Prostate gland (tissue), 2 donors: Measurements from ENCODE around the gene JADE2. TPM values are rescaled to one million over a fixed set of nuclear protein-coding genes. Genes with fewer than 3 reads are reported as not detected.
"Not testable (repeated sequence)": the region's sequence is repeated elsewhere in the genome, so short reads cannot be mapped to it uniquely, and the experiment has no call there.

Experiments
- DNase-seq: peaks from one replicate; pipeline ENCODE4 v3.0.0-alpha.2; 2019; ENCODE audit warnings: low spot score
- H3K27ac ChIP-seq, 2 donors: fragments of 200-600 bp; sonication (generic); 2 replicates each; pipeline ENCODE4 v1.5.1; 2017 to 2019
- H3K27me3 ChIP-seq: fragments of 200-600 bp; sonication (generic); replicated peaks from 2 replicates; pipeline ENCODE4 v1.5.1; 2019; ENCODE audit not compliant: insufficient read depth
- H3K36me3 ChIP-seq, 2 donors: fragments of 200-600 bp; sonication (generic); 1 replicate in 1 of 2; 2 replicates in 1 of 2; pipeline versions ENCODE4 v1.5.1 to v1.8.1; 2017 to 2019
- H3K4me1 ChIP-seq: fragments of 200-600 bp; sonication (generic); replicated peaks from 2 replicates; pipeline ENCODE4 v1.5.1; 2019
- H3K4me3 ChIP-seq, 2 donors: fragments of 200-600 bp; sonication (generic); 2 replicates each; pipeline ENCODE4 v1.5.1; 2017 to 2019
- H3K9me3 ChIP-seq: fragments of 200-600 bp; sonication (generic); 2 replicates; pipeline ENCODE4 v1.5.1; 2017
- CTCF ChIP-seq, 4 experiments: fragments of 200-600 bp in 2 of 4; fragments of 450-650 bp in 2 of 4; sonication (generic) in 2 of 4; IDR thresholded peaks; 1 replicate in 3 of 4; 2 replicates in 1 of 4; pipeline ENCODE4 v1.5.1; 2016 to 2019; ENCODE audit warnings: antibody characterized with exemption in 4 of 4, mild to moderate bottlenecking in 2 of 4, moderate library complexity in 2 of 4
- POLR2A ChIP-seq: fragments of 450-650 bp; IDR thresholded peaks from one replicate; pipeline ENCODE4 v1.6.1; 2016; ENCODE audit warnings: antibody characterized with exemption, mild to moderate bottlenecking
- POLR2AphosphoS5 ChIP-seq: sonication (generic); formaldehyde crosslinking; IDR thresholded peaks from one replicate; pipeline ENCODE4 v1.6.1; 2017; ENCODE audit warnings: antibody characterized with exemption
- WGBS: methylation state at CpG from one replicate; pipeline ENCODE4 v1.1.5; 2018; 5-methylcytosine and 5-hydroxymethylcytosine counted together
- intact Hi-C: fragments of 100-400 bp; cut with DNase I; formaldehyde crosslinking; loops from one replicate; pipeline ENCODE4 v1.14.2; 2022
- total RNA-seq, 2 donors: library from RNA; depleted of rRNA; stranded (reverse); fragments of >200 nt; gene quantifications; one replicate each; pipeline ENCODE4 v1.1.0, GENCODE V29; 2016

Gene JADE2
- total RNA-seq, 2 donors from 2014 or later, result 63.4 to 87.1 TPM

- Histone ChIP-seq H3K27ac (peak overlapping the region; percentile 58 to 69), H3K9me3 (no peaks in the 10 kb centered on the region), H3K27me3 (no peaks in the 10 kb centered on the region), H3K4me3 (no peak overlapping the region), H3K4me1 (peaks cover 14% of the 10 kb centered on the region), H3K36me3 (peaks cover 2 to 4% of the 10 kb centered on the region in 2 donors)
- WGBS, result 18% methylated on average over 15 of the region's 15 CpGs
- peak; percentile 97 for DNase-seq
- TF ChIP-seq CTCF (IDR thresholded peaks at IDR 0.05), result peak in 3 of 4 experiments; percentile 14 to 55 (median 47)
- no peak for TF ChIP-seq POLR2A
- peak; percentile 99 for TF ChIP-seq POLR2AphosphoS5
- intact Hi-C loops, result loop anchor here (2.0 kb wide), 1 partner anchor 30 kb away; the partner anchor contains the start of gene JADE2
Measured at GRCh38 chr5:134554319-134555222, 29.1 kb downstream of the JADE2 start.

GRCh38 chr5:134555223-134555889 lies 29.9 kb downstream of the JADE2 start:
- peaks cover 14% of the 10 kb centered on the region for H3K4me1 ChIP-seq
- H3K27me3 ChIP-seq, result no peaks in the 10 kb centered on the region
- 74% methylated on average over 7 of the region's 7 CpGs for WGBS

GRCh38 chr5:134555890-134556311 lies 30.4 kb downstream of the JADE2 start:
- H3K27ac ChIP-seq, result peak overlapping the region in 1 of 2 donors; percentile 58
- 65% methylated on average over 10 of the region's 11 CpGs for WGBS
- DNase-seq, result no peak
- no peak overlapping the region for H3K4me3 ChIP-seq
- H3K36me3 ChIP-seq, result peaks cover 13% of the 10 kb centered on the region in 2 donors
- H3K27me3 ChIP-seq, result no peaks in the 10 kb centered on the region
- no peak for TF ChIP-seq POLR2AphosphoS5
- TF ChIP-seq CTCF (IDR thresholded peaks at IDR 0.05), result no peak
- TF ChIP-seq POLR2A, result no peak
- intact Hi-C loops, result loop anchor here (2.0 kb wide), 1 partner anchor 31 kb away; the partner anchor contains the start of gene JADE2
- peaks cover 14% of the 10 kb centered on the region for H3K4me1 ChIP-seq
- no peaks in the 10 kb centered on the region for H3K9me3 ChIP-seq

More at GRCh38 chr5:134555223-134555889, 29.9 kb downstream of the JADE2 start:
- Histone ChIP-seq H3K27ac (peak overlapping the region; percentile 58 to 69), H3K4me3 (no peak overlapping the region), H3K9me3 (no peaks in the 10 kb centered on the region), H3K36me3 (peaks cover 9 to 11% of the 10 kb centered on the region in 2 donors)
- intact Hi-C loops, result loop anchor here (2.0 kb wide), 1 partner anchor 31 kb away; the partner anchor contains the start of gene JADE2
- DNase-seq, result no peak
- TF ChIP-seq POLR2AphosphoS5, result no peak
- no peak for TF ChIP-seq POLR2A
- no peak for TF ChIP-seq CTCF (IDR thresholded peaks at IDR 0.05)

GRCh38 chr5:134556588-134556987 lies 31.1 kb downstream of the JADE2 start:
- H3K27ac ChIP-seq, DNase-seq, H3K27me3 ChIP-seq, H3K9me3 ChIP-seq, H3K4me3 ChIP-seq, intact Hi-C loops: not testable (repeated sequence)
- WGBS, result 81% methylated on average over 3 of the region's 3 CpGs
- Histone ChIP-seq H3K36me3 (peaks cover 14 to 20% of the 10 kb centered on the region in 2 donors), H3K4me1 (peaks cover 14% of the 10 kb centered on the region)

- no peak overlapping the region for H3K4me3 ChIP-seq
- intact Hi-C loops, result no loop called here
- H3K9me3 ChIP-seq, result no peaks in the 10 kb centered on the region
- TF ChIP-seq CTCF (IDR thresholded peaks at IDR 0.05) (no peak), POLR2AphosphoS5 (no peak), POLR2A (no peak)
- H3K4me1 ChIP-seq, result peaks cover 14% of the 10 kb centered on the region
- H3K36me3 ChIP-seq, result peaks cover 16 to 24% of the 10 kb centered on the region in 2 donors
- H3K27ac ChIP-seq, result no peak overlapping the region
- no peak for DNase-seq
- H3K27me3 ChIP-seq, result no peaks in the 10 kb centered on the region
Measured at GRCh38 chr5:134556994-134557393, 31.5 kb downstream of the JADE2 start.
